Common myeloid progenitor, CD34-positive (primary cell): ENCODE measurements around the gene SH3BP2.

Experiments used
- CTCF ChIA-PET: fragments of 350-600 bp; sonication (Branson Sonifier 250); formaldehyde crosslinking; loops from one replicate; lab custom pipeline; 2021; ENCODE audit warnings: antibody characterized with exemption; lab: Charles Lee
- POLR2A ChIA-PET: fragments of 350-600 bp; sonication (Branson Sonifier 250); formaldehyde crosslinking; loops from one replicate; lab custom pipeline; 2021; ENCODE audit warnings: antibody characterized with exemption; lab: Charles Lee
- DNase-seq, 3 donors: peaks; one replicate each; pipeline versions ENCODE4 v3.0.0 to v3.0.0-alpha.2; 2013
- H3K27ac ChIP-seq, 2 experiments: 1 replicate in 1 of 2; 2 replicates in 1 of 2; pipeline ENCODE4 v1.7.0; 2013; ENCODE audit warnings: inconsistent platforms in 2 of 2, low read length in 2 of 2, mild to moderate bottlenecking in 2 of 2, low read depth in 1 of 2, moderate library complexity in 1 of 2; ENCODE audit not compliant: severe bottlenecking in 2 of 2, insufficient read depth in 1 of 2, poor library complexity in 1 of 2
- H3K27me3 ChIP-seq, 5 experiments: replicated peaks in 2 of 5; 1 replicate in 3 of 5; 2 replicates in 2 of 5; pipeline versions ENCODE4 v1.6.1 to v1.7.0; 2013; ENCODE audit warnings: low read length in 4 of 5, mild to moderate bottlenecking in 2 of 5, moderate library complexity in 2 of 5, inconsistent platforms in 1 of 5; ENCODE audit not compliant: insufficient read depth in 5 of 5, control insufficient read depth in 4 of 5
- H3K36me3 ChIP-seq, 4 experiments: 1 replicate in 2 of 4; 2 replicates in 2 of 4; pipeline versions ENCODE4 v1.6.1 to v1.7.0; 2013; ENCODE audit warnings: low read length in 3 of 4, control low read depth in 1 of 4, mild to moderate bottlenecking in 1 of 4; ENCODE audit not compliant: control insufficient read depth in 4 of 4, insufficient read depth in 4 of 4
- H3K4me1 ChIP-seq, 4 experiments: 1 replicate in 3 of 4; 2 replicates in 1 of 4; pipeline versions ENCODE4 v1.6.1 to v1.7.1; 2013; ENCODE audit warnings: low read length in 3 of 4, mild to moderate bottlenecking in 3 of 4, control low read depth in 1 of 4, inconsistent platforms in 1 of 4, moderate library complexity in 1 of 4; ENCODE audit not compliant: control insufficient read depth in 4 of 4, insufficient read depth in 4 of 4; ENCODE audit errors: control extremely low read depth in 1 of 4
- H3K4me3 ChIP-seq, 7 experiments: 1 replicate in 4 of 7; 2 replicates in 3 of 7; pipeline versions ENCODE4 v1.5.1 to v1.7.0; 2013; ENCODE audit warnings: mild to moderate bottlenecking in 7 of 7, low read length in 6 of 7, moderate library complexity in 6 of 7, inconsistent platforms in 2 of 7, low read depth in 2 of 7, control low read depth in 1 of 7; ENCODE audit not compliant: insufficient read depth in 4 of 7, control insufficient read depth in 1 of 7; ENCODE audit errors: extremely low read depth in 1 of 7
- H3K9me3 ChIP-seq, 5 experiments: 1 replicate in 4 of 5; 2 replicates in 1 of 5; pipeline versions ENCODE4 v1.6.1 to v1.7.1; 2013; ENCODE audit warnings: low read length in 4 of 5, mild to moderate bottlenecking in 2 of 5, inconsistent platforms in 1 of 5, low read depth in 1 of 5, moderate library complexity in 1 of 5; ENCODE audit not compliant: control insufficient read depth in 4 of 5, insufficient read depth in 2 of 5; ENCODE audit errors: control extremely low read depth in 1 of 5
- WGBS: methylation state at CpG from one replicate; pipeline ENCODE4 v1.1.5; 2013; ENCODE audit not compliant: insufficient coverage; 5-methylcytosine and 5-hydroxymethylcytosine counted together

The SH3BP2 gene

GRCh38 chr4:2765832-2766526 lies 26.9 kb upstream of the SH3BP2 start:
- Histone ChIP-seq H3K4me3 (no peak overlapping the region), H3K9me3 (peaks cover 0 to 2% (median 0%) of the 10 kb centered on the region in 5 experiments), H3K4me1 (peaks cover 1 to 27% (median 17%) of the 10 kb centered on the region in 4 experiments), H3K27me3 (no peaks in the 10 kb centered on the region), H3K27ac (no peak overlapping the region), H3K36me3 (no peaks in the 10 kb centered on the region)
- 94% methylated on average over 10 of the region's 12 CpGs for WGBS
- DNase-seq: no peak
- ChIA-PET POLR2A (no interaction called here), CTCF (interaction anchor here (0.9 to 3.2 kb wide), 3 partner anchors 20 to 188 kb away, joined by 3 to 7 read pairs (median 3); no protein-coding TSS in a partner anchor)

- WGBS: 94% methylated on average over 3 of the region's 5 CpGs
- CTCF ChIA-PET: interaction anchor here (0.6 to 3.2 kb wide), 3 partner anchors 9 to 19 kb away, joined by 3 to 7 read pairs (median 3); no protein-coding TSS in a partner anchor
- POLR2A ChIA-PET: interaction anchor here (0.7 kb wide), 1 partner anchor 51 kb away, joined by 3 read pairs; no protein-coding TSS in a partner anchor
These were observed 25.7 kb upstream of the SH3BP2 start for GRCh38 chr4:2767046-2767704.

GRCh38 chr4:2767705-2768074 lies 25.2 kb upstream of the SH3BP2 start:
- ChIA-PET CTCF (interaction anchor here (0.6 to 3.2 kb wide), 4 partner anchors 8 to 35 kb away, joined by 3 to 7 read pairs (median 3); no protein-coding TSS in a partner anchor), POLR2A (no interaction called here)
- WGBS: 88% methylated on average over 11 of the region's 11 CpGs
- Histone ChIP-seq H3K36me3 (no peaks in the 10 kb centered on the region), H3K27me3 (no peaks in the 10 kb centered on the region), H3K9me3 (peaks cover 0 to 2% (median 0%) of the 10 kb centered on the region in 5 experiments), H3K4me1 (peaks cover 4 to 25% (median 19%) of the 10 kb centered on the region in 4 experiments), H3K4me3 (no peak overlapping the region), H3K27ac (no peak overlapping the region)
- no peak for DNase-seq

More at GRCh38 chr4:2767046-2767704, 25.7 kb upstream of the SH3BP2 start:
- peaks cover 4 to 26% (median 19%) of the 10 kb centered on the region in 4 experiments for H3K4me1 ChIP-seq
- DNase-seq: no peak
- no peak overlapping the region for H3K4me3 ChIP-seq
- H3K27ac ChIP-seq: no peak overlapping the region
- no peaks in the 10 kb centered on the region for H3K27me3 ChIP-seq
- H3K9me3 ChIP-seq: peaks cover 0 to 2% (median 0%) of the 10 kb centered on the region in 5 experiments
- no peaks in the 10 kb centered on the region for H3K36me3 ChIP-seq

- CTCF ChIA-PET: interaction anchor here (0.8 to 3.2 kb wide), 3 partner anchors 14 to 34 kb away, joined by 3 to 7 read pairs (median 3); no protein-coding TSS in a partner anchor
These were observed 24.8 kb upstream of the SH3BP2 start for GRCh38 chr4:2768124-2768523.

GRCh38 chr4:2768921-2769336 lies 24.0 kb upstream of the SH3BP2 start:
- ChIA-PET POLR2A (no interaction called here), CTCF (no interaction called here)

More at GRCh38 chr4:2768124-2768523, 24.8 kb upstream of the SH3BP2 start:
- Histone ChIP-seq H3K4me1 (peaks cover 4 to 25% (median 19%) of the 10 kb centered on the region in 4 experiments), H3K9me3 (peaks cover 0 to 2% (median 0%) of the 10 kb centered on the region in 5 experiments), H3K4me3 (no peak overlapping the region), H3K36me3 (no peaks in the 10 kb centered on the region), H3K27me3 (no peaks in the 10 kb centered on the region), H3K27ac (no peak overlapping the region)
- WGBS: 99% methylated on average over 8 of the region's 9 CpGs
- POLR2A ChIA-PET: no interaction called here
- no peak for DNase-seq

GRCh38 chr4:2771264-2771663 lies 21.6 kb upstream of the SH3BP2 start:
- 100% methylated on average over 1 of the region's 3 CpGs for WGBS
- DNase-seq: peak in 1 of 3 donors; percentile 45
- Histone ChIP-seq H3K27ac (peak overlapping the region in 1 of 2 experiments; percentile 44), H3K36me3 (no peaks in the 10 kb centered on the region), H3K4me3 (peak overlapping the region in 1 of 7 experiments; percentile 36), H3K9me3 (peaks cover 0 to 2% (median 0%) of the 10 kb centered on the region in 5 experiments), H3K4me1 (peaks cover 4 to 16% (median 12%) of the 10 kb centered on the region in 4 experiments), H3K27me3 (no peaks in the 10 kb centered on the region)
- ChIA-PET CTCF (interaction anchor here (0.7 to 1.9 kb wide), 6 partner anchors 9 to 164 kb away, joined by 3 to 5 read pairs (median 3); no protein-coding TSS in a partner anchor), POLR2A (no interaction called here)

More at GRCh38 chr4:2768921-2769336, 24.0 kb upstream of the SH3BP2 start:
- H3K4me1 ChIP-seq: peaks cover 4 to 18% (median 16%) of the 10 kb centered on the region in 4 experiments
- no peak overlapping the region for H3K27ac ChIP-seq
- DNase-seq: no peak
- no peaks in the 10 kb centered on the region for H3K36me3 ChIP-seq
- no peak overlapping the region for H3K4me3 ChIP-seq
- peaks cover 0 to 2% (median 0%) of the 10 kb centered on the region in 5 experiments for H3K9me3 ChIP-seq
- H3K27me3 ChIP-seq: no peaks in the 10 kb centered on the region
- WGBS: 95% methylated on average over 9 of the region's 15 CpGs
